ENCODE measurements around the gene ATP8A2. TPM values are rescaled to one million over a fixed set of nuclear protein-coding genes. Genes with fewer than 3 reads are reported as not detected.
"Not testable (repeated sequence)": the region's sequence is repeated elsewhere in the genome, so short reads cannot be mapped to it uniquely, and the experiment has no call there.

ATP8A2 gene
- total RNA-seq, 1 donor from 2014 or later: 1.3 TPM

DNA sequence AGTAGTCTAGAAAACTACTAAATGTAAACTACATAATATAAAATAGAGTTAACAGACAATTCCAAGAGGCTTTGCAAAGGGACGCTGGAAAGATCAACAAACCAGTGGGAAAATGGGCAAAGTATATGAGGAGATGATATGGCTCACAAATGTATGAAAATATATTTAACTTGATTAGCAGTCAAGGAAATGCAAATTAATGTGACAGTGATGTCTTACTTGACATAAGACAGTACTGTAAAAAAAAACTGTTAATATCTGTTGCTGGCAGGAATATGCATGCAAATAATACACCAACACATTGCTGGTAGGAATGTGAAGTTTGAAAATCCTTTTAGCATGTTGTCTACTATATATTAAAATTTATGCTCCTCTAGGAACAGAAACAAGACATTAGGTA lies 136.1 kb downstream of the ATP8A2 start:
- no peaks in the 10 kb centered on the region for H3K36me3 Mint-ChIP-seq (ENCODE audit: low read depth, unreplicated experiment)
- Histone ChIP-seq H3K79me2 (ENCODE audit: insufficient read depth, low read length) (no peaks in the 10 kb centered on the region), H3K36me3 (ENCODE audit: insufficient read depth, low read length) (no peaks in the 10 kb centered on the region), H3K4me1 (ENCODE audit: insufficient read depth, low read length) (no peaks in the 10 kb centered on the region), H3K27ac (ENCODE audit: low read depth, low read length) (no peak overlapping the region), H3K4me3 (ENCODE audit: insufficient read depth, low read depth, low read length) (no peak overlapping the region), H3K27me3 (ENCODE audit: insufficient read depth, low read length) (no peaks in the 10 kb centered on the region), H4K20me1 (ENCODE audit: insufficient read depth, low read length) (no peaks in the 10 kb centered on the region), H3K4me2 (ENCODE audit: low read length) (no peak overlapping the region), H3K9ac (ENCODE audit: low read length) (no peak overlapping the region), H2AFZ (ENCODE audit: low read depth, low read length) (no peak overlapping the region), H3K9me3 (ENCODE audit: insufficient read depth, low read depth, low read length) (no peaks in the 10 kb centered on the region)
- H3K9me3 Mint-ChIP-seq (ENCODE audit: unreplicated experiment): peaks cover 3% of the 10 kb centered on the region
- peaks cover 4% of the 10 kb centered on the region for H3K27me3 Mint-ChIP-seq (ENCODE audit: low read depth, unreplicated experiment)
- TF ChIP-seq, protein P1, sequence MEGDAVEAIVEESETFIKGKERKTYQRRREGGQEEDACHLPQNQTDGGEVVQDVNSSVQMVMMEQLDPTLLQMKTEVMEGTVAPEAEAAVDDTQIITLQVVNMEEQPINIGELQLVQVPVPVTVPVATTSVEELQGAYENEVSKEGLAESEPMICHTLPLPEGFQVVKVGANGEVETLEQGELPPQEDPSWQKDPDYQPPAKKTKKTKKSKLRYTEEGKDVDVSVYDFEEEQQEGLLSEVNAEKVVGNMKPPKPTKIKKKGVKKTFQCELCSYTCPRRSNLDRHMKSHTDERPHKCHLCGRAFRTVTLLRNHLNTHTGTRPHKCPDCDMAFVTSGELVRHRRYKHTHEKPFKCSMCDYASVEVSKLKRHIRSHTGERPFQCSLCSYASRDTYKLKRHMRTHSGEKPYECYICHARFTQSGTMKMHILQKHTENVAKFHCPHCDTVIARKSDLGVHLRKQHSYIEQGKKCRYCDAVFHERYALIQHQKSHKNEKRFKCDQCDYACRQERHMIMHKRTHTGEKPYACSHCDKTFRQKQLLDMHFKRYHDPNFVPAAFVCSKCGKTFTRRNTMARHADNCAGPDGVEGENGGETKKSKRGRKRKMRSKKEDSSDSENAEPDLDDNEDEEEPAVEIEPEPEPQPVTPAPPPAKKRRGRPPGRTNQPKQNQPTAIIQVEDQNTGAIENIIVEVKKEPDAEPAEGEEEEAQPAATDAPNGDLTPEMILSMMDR (IDR thresholded peaks at IDR 0.05; ENCODE audit: insufficient read depth, low read depth, low read length): no peak
- no peak for TF ChIP-seq EZH2 (IDR thresholded peaks at IDR 0.05; ENCODE audit: insufficient read depth, low read length)
- no peak overlapping the region for H3K27ac Mint-ChIP-seq (ENCODE audit: unreplicated experiment)
- H3K4me1 Mint-ChIP-seq (ENCODE audit: low read depth, unreplicated experiment): no peaks in the 10 kb centered on the region
- no peak overlapping the region for H3K4me3 Mint-ChIP-seq (ENCODE audit: unreplicated experiment)
- DNase-seq (ENCODE audit: low read depth) (no peak), FAIRE-seq (no peak)

DNA sequence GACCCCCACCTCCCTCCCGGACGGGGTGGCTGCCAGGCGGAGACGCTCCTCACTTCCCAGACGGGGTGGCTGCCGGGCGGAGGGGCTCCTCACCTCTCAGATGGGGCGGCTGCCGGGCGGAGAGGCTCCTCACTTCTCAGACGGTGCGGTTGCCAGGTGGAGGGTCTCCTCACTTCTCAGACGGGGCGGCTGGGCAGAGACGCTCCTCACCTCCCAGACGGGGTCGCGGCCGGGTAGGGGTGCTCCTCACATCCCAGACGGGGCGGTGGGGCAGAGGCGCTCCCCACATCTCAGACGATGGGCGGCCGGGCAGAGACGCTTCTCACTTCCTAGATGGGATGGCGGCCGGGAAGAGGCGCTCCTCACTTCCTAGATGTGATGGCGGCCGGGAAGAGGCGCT lies 141.3 kb downstream of the ATP8A2 start:
- H3K4me3 Mint-ChIP-seq (ENCODE audit: unreplicated experiment); H3K27me3 ChIP-seq (ENCODE audit: insufficient read depth, low read length); H3K4me3 ChIP-seq (ENCODE audit: insufficient read depth, low read depth, low read length); H3K27ac ChIP-seq (ENCODE audit: low read depth, low read length); H3K9me3 Mint-ChIP-seq (ENCODE audit: unreplicated experiment); H3K36me3 Mint-ChIP-seq (ENCODE audit: low read depth, unreplicated experiment); H3K79me2 ChIP-seq (ENCODE audit: insufficient read depth, low read length); H3K4me2 ChIP-seq (ENCODE audit: low read length); DNase-seq (ENCODE audit: low read depth); H3K27me3 Mint-ChIP-seq (ENCODE audit: low read depth, unreplicated experiment); H3K9ac ChIP-seq (ENCODE audit: low read length); H3K36me3 ChIP-seq (ENCODE audit: insufficient read depth, low read length); H3K4me1 ChIP-seq (ENCODE audit: insufficient read depth, low read length); FAIRE-seq; H3K27ac Mint-ChIP-seq (ENCODE audit: unreplicated experiment); H2AFZ ChIP-seq (ENCODE audit: low read depth, low read length); H4K20me1 ChIP-seq (ENCODE audit: insufficient read depth, low read length); H3K9me3 ChIP-seq (ENCODE audit: insufficient read depth, low read depth, low read length); H3K4me1 Mint-ChIP-seq (ENCODE audit: low read depth, unreplicated experiment): not testable (repeated sequence)

DNA sequence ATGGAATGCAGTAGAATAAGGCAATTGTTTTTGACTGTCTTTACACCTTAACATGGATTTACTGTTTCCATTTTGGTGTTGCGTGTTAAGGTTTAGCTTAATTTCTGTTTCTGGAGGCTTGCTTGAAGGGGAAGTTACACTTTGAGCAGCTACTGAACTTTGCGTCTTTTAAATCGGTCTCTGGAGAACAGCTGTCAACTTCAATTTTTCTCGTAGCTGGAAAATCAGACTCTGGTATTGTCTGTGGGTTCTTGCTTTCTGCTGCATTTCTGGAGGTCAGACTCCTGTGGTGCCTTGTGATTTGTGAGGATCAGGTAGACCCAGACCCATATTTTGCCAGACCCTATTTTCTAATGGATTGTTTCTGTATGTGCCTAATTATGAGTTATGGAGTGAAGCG lies 146.7 kb downstream of the ATP8A2 start:
- no peaks in the 10 kb centered on the region for H3K27me3 Mint-ChIP-seq (ENCODE audit: low read depth, unreplicated experiment)

More for the DNA sequence above, 146.7 kb downstream of the ATP8A2 start:
- DNase-seq (ENCODE audit: low read depth) (no peak), FAIRE-seq (no peak)
- H3K4me3 Mint-ChIP-seq (ENCODE audit: unreplicated experiment): no peak overlapping the region
- H3K27ac Mint-ChIP-seq (ENCODE audit: unreplicated experiment): no peak overlapping the region
- no peaks in the 10 kb centered on the region for H3K36me3 ChIP-seq (ENCODE audit: insufficient read depth, low read length)
- no peak overlapping the region for H3K27ac ChIP-seq (ENCODE audit: low read depth, low read length)
- H3K27me3 ChIP-seq (ENCODE audit: insufficient read depth, low read length): no peaks in the 10 kb centered on the region
- H2AFZ ChIP-seq (ENCODE audit: low read depth, low read length): no peak overlapping the region
- no peaks in the 10 kb centered on the region for H3K36me3 Mint-ChIP-seq (ENCODE audit: low read depth, unreplicated experiment)
- H3K4me3 ChIP-seq (ENCODE audit: insufficient read depth, low read depth, low read length): no peak overlapping the region
- no peaks in the 10 kb centered on the region for H3K79me2 ChIP-seq (ENCODE audit: insufficient read depth, low read length)
- no peaks in the 10 kb centered on the region for H3K9me3 ChIP-seq (ENCODE audit: insufficient read depth, low read depth, low read length)
- peaks cover 12% of the 10 kb centered on the region for H3K9me3 Mint-ChIP-seq (ENCODE audit: unreplicated experiment)
- H3K4me2 ChIP-seq (ENCODE audit: low read length): no peak overlapping the region
- no peaks in the 10 kb centered on the region for H3K4me1 ChIP-seq (ENCODE audit: insufficient read depth, low read length)
- no peak overlapping the region for H3K9ac ChIP-seq (ENCODE audit: low read length)
- H4K20me1 ChIP-seq (ENCODE audit: insufficient read depth, low read length): no peaks in the 10 kb centered on the region
- no peaks in the 10 kb centered on the region for H3K4me1 Mint-ChIP-seq (ENCODE audit: low read depth, unreplicated experiment)
- TF ChIP-seq EZH2 (IDR thresholded peaks at IDR 0.05; ENCODE audit: insufficient read depth, low read length): no peak
- TF ChIP-seq, protein P1 (IDR thresholded peaks at IDR 0.05; ENCODE audit: insufficient read depth, low read depth, low read length): no peak

Measured in astrocyte (in vitro differentiated cells and primary cell).